ENCODE data around the gene FAF1. TPM values are rescaled to one million over a fixed set of nuclear protein-coding genes. Genes with fewer than 3 reads are reported as not detected.

FAF1 gene
- total RNA-seq, 4 donors from 2014 or later = 25.1 to 55.7 (median 38.8) TPM

DNA sequence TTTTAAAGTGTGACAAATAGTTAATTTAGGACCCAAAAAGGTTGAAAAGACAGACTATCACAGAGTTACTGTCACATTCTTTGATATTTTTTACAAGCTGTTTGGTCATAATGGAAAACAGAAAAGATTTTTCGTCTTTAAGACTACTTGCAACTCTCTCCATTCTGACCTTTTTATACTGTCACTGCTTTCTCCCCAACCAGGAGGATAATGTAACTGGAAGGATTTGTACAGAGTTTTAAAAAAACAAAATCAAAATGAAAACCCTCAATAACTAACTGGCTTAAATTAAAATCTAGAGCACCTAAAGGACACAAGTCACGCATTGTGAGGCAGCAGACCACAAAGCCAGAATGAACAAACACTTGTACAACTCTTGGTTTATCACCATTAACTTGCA is 257.7 kb downstream of the FAF1 start:
- Histone ChIP-seq H3K27me3 (no peaks in the 10 kb centered on the region), H3K36me3 (no peaks in the 10 kb centered on the region), H3K27ac (no peak overlapping the region), H3K4me1 (peaks cover 0 to 25% (median 0%) of the 10 kb centered on the region in 4 donors), H3K4me3 (no peak overlapping the region), H3K9me3 (no peaks in the 10 kb centered on the region)
- TF ChIP-seq, protein P1, sequence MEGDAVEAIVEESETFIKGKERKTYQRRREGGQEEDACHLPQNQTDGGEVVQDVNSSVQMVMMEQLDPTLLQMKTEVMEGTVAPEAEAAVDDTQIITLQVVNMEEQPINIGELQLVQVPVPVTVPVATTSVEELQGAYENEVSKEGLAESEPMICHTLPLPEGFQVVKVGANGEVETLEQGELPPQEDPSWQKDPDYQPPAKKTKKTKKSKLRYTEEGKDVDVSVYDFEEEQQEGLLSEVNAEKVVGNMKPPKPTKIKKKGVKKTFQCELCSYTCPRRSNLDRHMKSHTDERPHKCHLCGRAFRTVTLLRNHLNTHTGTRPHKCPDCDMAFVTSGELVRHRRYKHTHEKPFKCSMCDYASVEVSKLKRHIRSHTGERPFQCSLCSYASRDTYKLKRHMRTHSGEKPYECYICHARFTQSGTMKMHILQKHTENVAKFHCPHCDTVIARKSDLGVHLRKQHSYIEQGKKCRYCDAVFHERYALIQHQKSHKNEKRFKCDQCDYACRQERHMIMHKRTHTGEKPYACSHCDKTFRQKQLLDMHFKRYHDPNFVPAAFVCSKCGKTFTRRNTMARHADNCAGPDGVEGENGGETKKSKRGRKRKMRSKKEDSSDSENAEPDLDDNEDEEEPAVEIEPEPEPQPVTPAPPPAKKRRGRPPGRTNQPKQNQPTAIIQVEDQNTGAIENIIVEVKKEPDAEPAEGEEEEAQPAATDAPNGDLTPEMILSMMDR (IDR thresholded peaks at IDR 0.05) = no peak
- TF ChIP-seq POLR2A (IDR thresholded peaks at IDR 0.05) (no peak), EP300 (IDR thresholded peaks at IDR 0.05) (no peak)
- WGBS, 2 donors = 92 to 96% methylated on average over 2 of the region's 2 CpGs
- no peak for DNase-seq (ENCODE audit: low spot score in 2 of 2)

DNA sequence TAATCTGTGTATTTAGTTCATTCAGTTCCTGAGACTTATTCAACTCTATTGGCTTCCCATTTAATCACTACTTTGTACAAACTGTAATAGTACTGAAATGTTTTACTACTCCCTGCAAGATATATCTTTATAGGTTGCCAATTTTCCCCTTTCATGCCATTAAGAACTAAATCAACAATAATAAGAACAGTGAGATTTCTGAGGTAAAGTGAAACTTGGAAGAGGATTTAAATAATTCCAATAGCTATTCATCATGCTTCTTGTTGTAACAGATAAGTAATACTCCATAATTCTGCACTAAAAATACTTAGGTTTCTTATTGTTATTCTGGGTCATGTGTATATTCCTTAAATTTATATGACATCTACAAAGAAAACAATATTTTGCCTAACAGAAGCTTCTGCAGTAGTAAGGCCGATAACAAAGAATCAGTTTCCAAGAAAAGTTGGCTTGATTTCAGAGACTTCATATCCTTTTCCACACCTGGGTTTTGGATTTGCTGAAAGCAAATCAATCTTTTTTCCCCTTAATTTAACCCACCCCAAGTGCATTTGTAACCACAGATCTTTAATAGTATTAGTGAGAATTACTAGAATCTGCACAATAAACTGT is 258.3 kb downstream of the FAF1 start:
- H3K27me3 ChIP-seq = no peaks in the 10 kb centered on the region
- TF ChIP-seq, protein P1 (IDR thresholded peaks at IDR 0.05) = no peak
- TF ChIP-seq EP300 (IDR thresholded peaks at IDR 0.05) (no peak), POLR2A (IDR thresholded peaks at IDR 0.05) (no peak)
- H3K4me3 ChIP-seq = no peak overlapping the region
- DNase-seq (ENCODE audit: low spot score in 2 of 2) = no peak
- peaks cover 0 to 25% (median 0%) of the 10 kb centered on the region in 4 donors for H3K4me1 ChIP-seq
- WGBS, 2 donors = 67 to 70% methylated on average over 1 of the region's 1 CpG
- no peak overlapping the region for H3K27ac ChIP-seq
- no peaks in the 10 kb centered on the region for H3K9me3 ChIP-seq
- no peaks in the 10 kb centered on the region for H3K36me3 ChIP-seq

DNA sequence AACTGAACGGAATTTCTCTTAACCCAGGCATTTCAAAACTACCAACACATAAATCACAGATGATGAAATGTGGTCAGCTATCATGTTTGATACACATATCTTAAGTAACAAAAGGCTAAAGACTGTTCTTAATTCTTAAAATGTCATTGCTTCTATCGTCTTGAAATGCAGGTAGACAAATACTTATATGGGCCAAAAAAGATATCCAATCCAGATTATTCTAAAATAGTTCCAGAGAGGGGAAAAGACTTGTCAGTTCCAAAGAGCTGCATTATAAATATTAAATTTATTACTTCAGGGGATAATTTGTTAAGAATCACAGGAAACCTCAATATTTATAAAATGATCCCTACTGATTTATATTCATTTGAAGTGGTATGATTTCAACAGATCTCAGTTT is 259.4 kb downstream of the FAF1 start:
- TF ChIP-seq EP300 (IDR thresholded peaks at IDR 0.05) (no peak), POLR2A (IDR thresholded peaks at IDR 0.05) (no peak)
- TF ChIP-seq, protein P1 (IDR thresholded peaks at IDR 0.05) = no peak
- DNase-seq (ENCODE audit: low spot score in 2 of 2) = no peak
- H3K27me3 ChIP-seq = no peaks in the 10 kb centered on the region
- H3K27ac ChIP-seq = no peak overlapping the region
- H3K9me3 ChIP-seq = no peaks in the 10 kb centered on the region
- no peaks in the 10 kb centered on the region for H3K36me3 ChIP-seq
- 77 to 79% methylated on average over 2 of the region's 2 CpGs for WGBS, 2 donors
- H3K4me1 ChIP-seq = peaks cover 0 to 22% (median 0%) of the 10 kb centered on the region in 4 donors
- H3K4me3 ChIP-seq = no peak overlapping the region

GRCh38 chr1:50700214-50700613 is 259.9 kb downstream of the FAF1 start:
- no peaks in the 10 kb centered on the region for H3K36me3 ChIP-seq
- H3K27me3 ChIP-seq = no peaks in the 10 kb centered on the region
- no peak overlapping the region for H3K27ac ChIP-seq
- no peak for TF ChIP-seq POLR2A (IDR thresholded peaks at IDR 0.05)
- no peak for TF ChIP-seq EP300 (IDR thresholded peaks at IDR 0.05)
- TF ChIP-seq, protein P1 (IDR thresholded peaks at IDR 0.05) = no peak
- H3K9me3 ChIP-seq = no peaks in the 10 kb centered on the region
- no peak for DNase-seq (ENCODE audit: low spot score in 2 of 2)
- 77 to 80% methylated on average over 4 of the region's 4 CpGs for WGBS, 2 donors
- peaks cover 0 to 18% (median 0%) of the 10 kb centered on the region in 4 donors for H3K4me1 ChIP-seq
- no peak overlapping the region for H3K4me3 ChIP-seq

DNA sequence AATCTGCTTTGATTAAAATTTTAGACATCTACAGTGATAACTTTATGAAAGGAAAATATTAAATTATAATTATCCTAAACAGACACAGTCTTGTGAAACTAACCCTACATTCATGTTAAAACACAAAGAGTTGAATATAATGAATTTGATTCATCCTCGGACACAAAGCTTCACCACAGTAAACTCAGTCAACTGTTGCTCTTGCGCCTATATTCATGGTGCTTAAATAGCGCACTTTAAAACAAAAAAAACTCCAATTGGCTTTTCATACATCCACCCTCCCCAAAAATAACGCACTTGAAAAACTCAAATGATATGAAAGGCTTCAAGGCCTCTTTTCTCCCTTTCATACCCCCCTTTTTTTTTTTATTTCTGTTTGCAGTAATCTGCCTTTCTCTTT is 260.3 kb downstream of the FAF1 start:
- TF ChIP-seq, protein P1 (IDR thresholded peaks at IDR 0.05) = no peak
- TF ChIP-seq EP300 (IDR thresholded peaks at IDR 0.05) = no peak
- Histone ChIP-seq H3K27ac (no peak overlapping the region), H3K27me3 (no peaks in the 10 kb centered on the region), H3K36me3 (no peaks in the 10 kb centered on the region), H3K4me1 (peaks cover 0 to 14% (median 0%) of the 10 kb centered on the region in 4 donors), H3K4me3 (no peak overlapping the region), H3K9me3 (no peaks in the 10 kb centered on the region)
- 39 to 65% methylated on average over 4 of the region's 4 CpGs for WGBS, 2 donors
- DNase-seq (ENCODE audit: low spot score in 2 of 2) = no peak

All from tibial nerve (tissue), 4 donors.